VCaP (cell line): ENCODE data around the gene USP11.

ENCODE experiments used
- H3K27ac ChIP-seq: fragments of 450-650 bp; 2 replicates; pipeline ENCODE4 v1.5.1; 2017
- CTCF ChIP-seq: fragments of 450-650 bp; conservative IDR thresholded peaks from 2 replicates; pipeline ENCODE4 v1.5.1; 2017; ENCODE audit warnings: mild to moderate bottlenecking, moderate library complexity

Gene USP11

GRCh38 chrX:47206316-47206715 lies 26.5 kb upstream of the USP11 start:
- no peak for TF ChIP-seq CTCF
- no peak overlapping the region for H3K27ac ChIP-seq

GRCh38 chrX:47208108-47208507 lies 24.7 kb upstream of the USP11 start:
- no peak for TF ChIP-seq CTCF

GRCh38 chrX:47209508-47210238 lies 23.1 kb upstream of the USP11 start:
- TF ChIP-seq CTCF, result no peak
- H3K27ac ChIP-seq, result no peak overlapping the region

More at GRCh38 chrX:47208108-47208507, 24.7 kb upstream of the USP11 start:
- H3K27ac ChIP-seq, result no peak overlapping the region

- TF ChIP-seq CTCF, result no peak
- no peak overlapping the region for H3K27ac ChIP-seq
Measured at GRCh38 chrX:47210661-47211425, 22.0 kb upstream of the USP11 start.

- no peak for TF ChIP-seq CTCF
- no peak overlapping the region; the same call in 1 of the 2 replicates for H3K27ac ChIP-seq
Measured at GRCh38 chrX:47212381-47213293, 20.2 kb upstream of the USP11 start.

- H3K27ac ChIP-seq, result peak overlapping the region; percentile 90; the same call in 1 of the 2 replicates
- no peak for TF ChIP-seq CTCF
Measured at GRCh38 chrX:47214435-47215077, 18.3 kb upstream of the USP11 start.
